Calu3 (cell line): ENCODE measurements around the gene LILRB3. TPM values are rescaled to one million over a fixed set of nuclear protein-coding genes. Genes with fewer than 3 reads are reported as not detected.

Experiments used
- BruUV-seq: library from RNA; stranded (reverse); fragments of 400-500 nt; replicated peaks from 2 replicates; lab custom pipeline; 2021; lab: Mats Ljungman, UMichigan
- CTCF ChIA-PET: fragments of 300-600 bp; sonication (Branson Sonifier 250); formaldehyde crosslinking; loops from one replicate; lab custom pipeline; 2022; ENCODE audit warnings: antibody characterized with exemption; lab: Charles Lee
- DNase-seq: peaks from one replicate; pipeline ENCODE4 v3.0.0; 2022
- H3K27ac Mint-ChIP-seq: one replicate; pipeline ENCODE4 v1.8.0; 2022; ENCODE audit warnings: mixed read lengths; ENCODE audit not compliant: unreplicated experiment
- H3K27me3 Mint-ChIP-seq: one replicate; pipeline ENCODE4 v1.8.0; 2022; ENCODE audit warnings: mixed read lengths; ENCODE audit not compliant: unreplicated experiment
- H3K36me3 Mint-ChIP-seq: one replicate; pipeline ENCODE4 v1.8.0; 2022; ENCODE audit warnings: mild to moderate bottlenecking, moderate library complexity, mixed read lengths; ENCODE audit not compliant: insufficient read depth, unreplicated experiment
- H3K4me1 Mint-ChIP-seq: one replicate; pipeline ENCODE4 v1.8.0; 2022; ENCODE audit warnings: mild to moderate bottlenecking, low read depth, mixed read lengths; ENCODE audit not compliant: unreplicated experiment
- H3K4me3 Mint-ChIP-seq: one replicate; pipeline ENCODE4 v1.8.0; 2022; ENCODE audit warnings: mild to moderate bottlenecking, low read depth, moderate library complexity, mixed read lengths; ENCODE audit not compliant: unreplicated experiment
- H3K9me3 Mint-ChIP-seq: one replicate; pipeline ENCODE4 v1.8.0; 2022; ENCODE audit warnings: low read depth, mixed read lengths; ENCODE audit not compliant: unreplicated experiment
- CTCF ChIP-seq: fragments of 200-600 bp; IDR thresholded peaks from one replicate; pipeline ENCODE4 v1.8.0; 2022; ENCODE audit warnings: antibody characterized with exemption; ENCODE audit not compliant: unreplicated experiment
- intact Hi-C: fragments of 100-400 bp; cut with micrococcal nuclease; formaldehyde crosslinking; loops from one replicate; pipeline ENCODE4 v1.10.0; 2022; ENCODE audit not compliant: unreplicated experiment
- total RNA-seq: library from RNA; stranded (reverse); gene quantifications from 2 replicates; pipeline ENCODE4 v1.2.3, GENCODE V29; 2022

Gene LILRB3
- total RNA-seq, 1 experiment from 2014 or later: not detected

- peaks cover 40% of the 10 kb centered on the region for H3K4me1 Mint-ChIP-seq
- CTCF ChIA-PET: interaction anchor here (3.8 kb wide), 1 partner anchor 8 kb away, joined by 14 read pairs; no protein-coding TSS in a partner anchor
- H3K27me3 Mint-ChIP-seq: no peaks in the 10 kb centered on the region
- H3K9me3 Mint-ChIP-seq: no peaks in the 10 kb centered on the region
- DNase-seq: no peak
- H3K27ac Mint-ChIP-seq: peak overlapping the region; percentile 97
- intact Hi-C loops: loop anchor here (1.0 kb wide), 1 partner anchor 8 kb away; no protein-coding TSS in a partner anchor
- H3K4me3 Mint-ChIP-seq: peak overlapping the region; percentile 75
- no TSS peak for BruUV-seq
- TF ChIP-seq CTCF: no peak
- peaks cover 86% of the 10 kb centered on the region for H3K36me3 Mint-ChIP-seq
These were observed 20.8 kb downstream of the LILRB3 start for GRCh38 chr19:54201980-54202379.

DNA sequence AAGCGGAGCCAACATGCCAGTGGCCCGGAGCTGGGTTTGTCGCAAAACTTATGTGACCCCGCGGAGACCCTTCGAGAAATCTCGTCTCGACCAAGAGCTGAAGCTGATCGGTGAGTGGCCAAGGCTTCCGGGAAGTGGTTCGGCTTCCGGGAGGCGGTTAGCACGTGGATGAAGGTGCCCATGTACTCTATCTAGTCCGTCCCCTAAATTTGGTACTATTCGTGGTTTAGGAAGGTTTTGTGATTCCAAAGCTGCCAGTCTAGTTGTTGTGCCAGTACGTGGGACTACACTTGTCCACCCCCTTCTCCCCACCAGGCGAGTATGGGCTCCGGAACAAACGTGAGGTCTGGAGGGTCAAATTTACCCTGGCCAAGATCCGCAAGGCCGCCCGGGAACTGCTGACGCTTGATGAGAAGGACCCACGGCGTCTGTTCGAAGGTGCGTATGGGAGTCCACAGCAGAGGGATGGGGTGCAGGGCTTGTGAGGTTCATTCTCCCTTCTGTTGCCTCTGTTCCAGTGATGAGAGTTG, 21.6 kb downstream of the LILRB3 start:
- peaks cover 80% of the 10 kb centered on the region for H3K36me3 Mint-ChIP-seq
- no peaks in the 10 kb centered on the region for H3K27me3 Mint-ChIP-seq
- H3K4me3 Mint-ChIP-seq: peak overlapping the region; percentile 75
- peak overlapping the region; percentile 97 for H3K27ac Mint-ChIP-seq
- DNase-seq: no peak
- CTCF ChIA-PET: interaction anchor here (0.6 to 3.8 kb wide), 4 partner anchors 9 to 1915 kb away, joined by 4 to 15 read pairs (median 10); partner anchors contain the start of genes MBOAT7 and TMC4
- BruUV-seq: TSS peak; percentile 54
- no peaks in the 10 kb centered on the region for H3K9me3 Mint-ChIP-seq
- TF ChIP-seq CTCF: no peak
- H3K4me1 Mint-ChIP-seq: peaks cover 40% of the 10 kb centered on the region
- intact Hi-C loops: loop anchor here (1.0 kb wide), 1 partner anchor 9 kb away; no protein-coding TSS in a partner anchor

DNA sequence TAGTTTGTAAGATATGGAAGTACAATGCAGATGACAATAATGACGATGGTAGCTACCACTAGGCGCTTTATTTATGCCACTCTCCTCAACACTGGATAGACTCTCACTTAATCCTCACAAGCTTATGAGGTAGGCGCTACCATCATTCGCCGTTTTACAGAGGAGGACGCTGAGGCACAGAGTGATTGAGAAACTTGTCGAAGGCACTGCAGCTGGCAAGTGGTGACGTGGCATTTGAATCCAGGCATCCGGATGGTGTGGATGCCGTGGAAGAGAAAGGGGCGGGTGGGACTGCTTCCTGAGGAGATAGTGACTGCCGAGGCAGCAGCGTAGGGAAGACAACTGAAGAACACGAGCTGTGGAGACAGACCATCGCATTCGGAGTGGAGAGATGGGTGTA, 23.4 kb downstream of the LILRB3 start:
- Mint-ChIP-seq H3K36me3 (peaks cover 76% of the 10 kb centered on the region), H3K4me3 (peak overlapping the region; percentile 75), H3K9me3 (no peaks in the 10 kb centered on the region), H3K27me3 (no peaks in the 10 kb centered on the region), H3K27ac (peak overlapping the region; percentile 97), H3K4me1 (peaks cover 29% of the 10 kb centered on the region)
- no peak for TF ChIP-seq CTCF
- intact Hi-C loops: no loop called here
- CTCF ChIA-PET: interaction anchor here (0.7 to 3.8 kb wide), 5 partner anchors 10 to 100 kb away, joined by 3 to 15 read pairs (median 6); partner anchors contain the start of genes MBOAT7 and TMC4
- BruUV-seq: no TSS peak
- DNase-seq: no peak

DNA sequence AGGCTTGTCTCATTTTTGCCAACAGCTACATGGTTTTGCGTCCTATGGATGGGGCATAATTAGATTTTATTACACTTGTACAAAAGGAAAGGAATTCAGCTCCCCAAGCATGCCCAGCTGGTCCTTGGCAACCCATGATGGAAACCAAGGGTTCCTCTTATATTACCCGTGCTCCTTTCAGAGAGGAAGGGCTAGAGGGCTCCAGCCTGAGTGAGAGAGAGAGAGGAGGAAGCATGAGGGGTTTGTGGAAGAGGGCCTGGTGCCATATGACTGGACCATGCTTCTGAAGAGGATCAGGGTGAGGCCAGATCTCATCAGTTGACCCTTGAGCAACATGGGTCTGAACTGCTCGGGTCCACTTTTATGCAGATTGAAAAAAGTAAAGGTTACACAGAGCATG, 25.7 kb downstream of the LILRB3 start:
- H3K36me3 Mint-ChIP-seq: peaks cover 72% of the 10 kb centered on the region

More for the DNA sequence above, 25.7 kb downstream of the LILRB3 start:
- no peak for DNase-seq
- TF ChIP-seq CTCF: no peak
- BruUV-seq: no TSS peak
- peaks cover 11% of the 10 kb centered on the region for H3K4me1 Mint-ChIP-seq
- no peaks in the 10 kb centered on the region for H3K27me3 Mint-ChIP-seq
- intact Hi-C loops: no loop called here
- H3K4me3 Mint-ChIP-seq: no peak overlapping the region
- CTCF ChIA-PET: no interaction called here
- no peak overlapping the region for H3K27ac Mint-ChIP-seq
- H3K9me3 Mint-ChIP-seq: no peaks in the 10 kb centered on the region
